H1 (cell line): ENCODE measurements around the gene SRCIN1.

ENCODE experiments used
- BRCA1 ChIP-seq: IDR thresholded peaks from 2 replicates; pipeline ENCODE4 v1.6.1; 2012; ENCODE audit warnings: low read depth, low read length, improper control_type of control experiment
- CTCF ChIP-seq, 3 experiments: IDR thresholded peaks; 1 replicate in 2 of 3; 2 replicates in 1 of 3; pipeline versions ENCODE4 v1.5.1 to v1.6.1; 2011; ENCODE audit warnings: low read length in 3 of 3, mild to moderate bottlenecking in 3 of 3, inconsistent platforms in 2 of 3, low read depth in 1 of 3, moderate library complexity in 1 of 3; ENCODE audit not compliant: insufficient read depth in 1 of 3; ENCODE audit errors: control extremely low read depth in 1 of 3
- GABPA ChIP-seq: IDR thresholded peaks from 2 replicates; pipeline ENCODE4 v1.6.1; 2011; ENCODE audit warnings: mild to moderate bottlenecking, low read length, moderate library complexity, borderline replicate concordance; ENCODE audit not compliant: insufficient read depth

GRCh38 chr17:38600416-38600815 is 5.3 kb downstream of the SRCIN1 start:
- TF ChIP-seq CTCF (IDR thresholded peaks at IDR 0.05; ENCODE audit: control extremely low read depth in 1 of 3, insufficient read depth in 1 of 3, low read depth in 1 of 3, low read length in 3 of 3): no peak
- TF ChIP-seq GABPA: no peak
- no peak for TF ChIP-seq BRCA1
